Measurements from ENCODE around the gene FXYD6. TPM values are rescaled to one million over a fixed set of nuclear protein-coding genes. Genes with fewer than 3 reads are reported as not detected.

The FXYD6 gene
- total RNA-seq, 2 donors from 2014 or later = 16.8 to 23.9 TPM

GRCh38 chr11:117839380-117839881, 37.0 kb downstream of the FXYD6 start:
- no peak overlapping the region for H3K27ac ChIP-seq
- no peaks in the 10 kb centered on the region for H3K27me3 ChIP-seq
- H3K4me3 ChIP-seq = no peak overlapping the region
- no peaks in the 10 kb centered on the region for H3K9me3 ChIP-seq
- intact Hi-C loops (cut with DNase I) = no loop called here
- H3K36me3 ChIP-seq (replicated peaks in 1 of 2; ENCODE audit: insufficient read depth in 1 of 2, low read depth in 2 of 2) = no peaks in the 10 kb centered on the region
- 40 to 67% methylated on average over 5 to 7 of the region's 7 CpGs for WGBS, 2 donors
- DNase-seq = no peak
- no peak for ATAC-seq
- peaks cover 31% of the 10 kb centered on the region for H3K4me1 ChIP-seq
- TF ChIP-seq POLR2A (IDR thresholded peaks at IDR 0.05) = no peak
- no peak for TF ChIP-seq CTCF (IDR thresholded peaks at IDR 0.05)

GRCh38 chr11:117838901-117839300, 37.6 kb downstream of the FXYD6 start:
- intact Hi-C loops (cut with DNase I) = no loop called here
- Histone ChIP-seq H3K27me3 (no peaks in the 10 kb centered on the region), H3K9me3 (no peaks in the 10 kb centered on the region), H3K36me3 (replicated peaks in 1 of 2; ENCODE audit: insufficient read depth in 1 of 2, low read depth in 2 of 2) (no peaks in the 10 kb centered on the region), H3K27ac (no peak overlapping the region), H3K4me1 (peaks cover 37% of the 10 kb centered on the region), H3K4me3 (no peak overlapping the region)
- DNase-seq = no peak
- 63 to 72% methylated on average over 8 of the region's 8 CpGs for WGBS, 2 donors
- TF ChIP-seq POLR2A (IDR thresholded peaks at IDR 0.05) (no peak), CTCF (IDR thresholded peaks at IDR 0.05) (no peak)
- no peak for ATAC-seq

- no peaks in the 10 kb centered on the region for H3K36me3 ChIP-seq (replicated peaks in 1 of 2; ENCODE audit: insufficient read depth in 1 of 2, low read depth in 2 of 2)
Observed at GRCh38 chr11:117837791-117838190, 38.7 kb downstream of the FXYD6 start.

GRCh38 chr11:117837070-117837776, 39.2 kb downstream of the FXYD6 start:
- Histone ChIP-seq H3K27ac (peak overlapping the region in 3 of 4 donors; percentile 4 to 41 (median 21)), H3K27me3 (no peaks in the 10 kb centered on the region), H3K36me3 (replicated peaks in 1 of 2; ENCODE audit: insufficient read depth in 1 of 2, low read depth in 2 of 2) (no peaks in the 10 kb centered on the region), H3K4me1 (peaks cover 53% of the 10 kb centered on the region), H3K9me3 (no peaks in the 10 kb centered on the region), H3K4me3 (no peak overlapping the region)
- DNase-seq = peak in 1 of 4 donors; percentile 9
- intact Hi-C loops (cut with DNase I) = no loop called here
- ATAC-seq = no peak
- TF ChIP-seq CTCF (IDR thresholded peaks at IDR 0.05) = no peak
- no peak for TF ChIP-seq POLR2A (IDR thresholded peaks at IDR 0.05)
- 60 to 68% methylated on average over 18 of the region's 18 CpGs for WGBS, 2 donors

More at GRCh38 chr11:117837791-117838190, 38.7 kb downstream of the FXYD6 start:
- Histone ChIP-seq H3K9me3 (no peaks in the 10 kb centered on the region), H3K4me3 (no peak overlapping the region), H3K27ac (no peak overlapping the region), H3K4me1 (peaks cover 48% of the 10 kb centered on the region), H3K27me3 (no peaks in the 10 kb centered on the region)
- intact Hi-C loops (cut with DNase I) = no loop called here
- WGBS, 2 donors = 67 to 69% methylated on average over 8 of the region's 8 CpGs
- TF ChIP-seq POLR2A (IDR thresholded peaks at IDR 0.05) (no peak), CTCF (IDR thresholded peaks at IDR 0.05) (no peak)
- ATAC-seq (no peak), DNase-seq (no peak)
